Transverse colon (tissue), 3 donors: ENCODE results near the gene OR8A1.

ENCODE experiments used
- POLR2A ChIP-seq: fragments of 450-650 bp; IDR thresholded peaks from one replicate; pipeline ENCODE4 v1.6.1; 2016; ENCODE audit warnings: antibody characterized with exemption, mild to moderate bottlenecking, moderate library complexity
- TF ChIP-seq, protein P1 (sequence below), 5 experiments: fragments of 200-600 bp in 3 of 5; fragments of 450-650 bp in 2 of 5; sonication (generic) in 3 of 5; IDR thresholded peaks; 1 replicate in 2 of 5; 2 replicates in 3 of 5; pipeline ENCODE4 v1.5.1; 2016 to 2017; ENCODE audit warnings: antibody characterized with exemption in 5 of 5, inconsistent platforms in 3 of 5, mild to moderate bottlenecking in 2 of 5, moderate library complexity in 1 of 5

DNA sequence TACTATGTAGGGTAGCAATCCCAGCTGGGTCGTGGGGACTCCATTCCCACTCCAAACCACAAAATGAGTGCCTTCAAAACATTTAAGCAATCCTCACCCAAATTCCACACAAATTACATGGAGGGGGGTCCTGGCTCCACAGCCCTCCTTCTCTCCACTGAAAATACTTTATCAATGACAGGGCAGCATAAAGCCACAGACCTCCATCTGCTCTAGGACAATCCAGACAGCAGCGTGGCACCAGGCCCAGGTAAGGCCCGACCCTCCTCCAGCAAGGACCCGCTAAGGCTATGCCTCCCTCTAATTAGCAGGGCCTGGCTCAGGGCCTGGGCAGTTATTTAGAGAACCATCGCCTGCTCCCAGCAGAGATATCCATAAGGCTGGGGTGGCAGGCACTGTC lies 41.3 kb downstream of the OR8A1 start, which contains the start of gene PANX3:
- TF ChIP-seq POLR2A, result no peak
- TF ChIP-seq, protein P1, sequence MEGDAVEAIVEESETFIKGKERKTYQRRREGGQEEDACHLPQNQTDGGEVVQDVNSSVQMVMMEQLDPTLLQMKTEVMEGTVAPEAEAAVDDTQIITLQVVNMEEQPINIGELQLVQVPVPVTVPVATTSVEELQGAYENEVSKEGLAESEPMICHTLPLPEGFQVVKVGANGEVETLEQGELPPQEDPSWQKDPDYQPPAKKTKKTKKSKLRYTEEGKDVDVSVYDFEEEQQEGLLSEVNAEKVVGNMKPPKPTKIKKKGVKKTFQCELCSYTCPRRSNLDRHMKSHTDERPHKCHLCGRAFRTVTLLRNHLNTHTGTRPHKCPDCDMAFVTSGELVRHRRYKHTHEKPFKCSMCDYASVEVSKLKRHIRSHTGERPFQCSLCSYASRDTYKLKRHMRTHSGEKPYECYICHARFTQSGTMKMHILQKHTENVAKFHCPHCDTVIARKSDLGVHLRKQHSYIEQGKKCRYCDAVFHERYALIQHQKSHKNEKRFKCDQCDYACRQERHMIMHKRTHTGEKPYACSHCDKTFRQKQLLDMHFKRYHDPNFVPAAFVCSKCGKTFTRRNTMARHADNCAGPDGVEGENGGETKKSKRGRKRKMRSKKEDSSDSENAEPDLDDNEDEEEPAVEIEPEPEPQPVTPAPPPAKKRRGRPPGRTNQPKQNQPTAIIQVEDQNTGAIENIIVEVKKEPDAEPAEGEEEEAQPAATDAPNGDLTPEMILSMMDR (IDR thresholded peaks at IDR 0.05), result no peak
